EH (cell line): ENCODE results near the gene PPFIBP2.
A peak's percentile ranks its signal among the peaks of the same experiment; 100 is the strongest.
"Not testable (repeated sequence)": the region's sequence is repeated elsewhere in the genome, so short reads cannot be mapped to it uniquely, and the experiment has no call there.

Experiments
- DNase-seq: peaks from one replicate; pipeline ENCODE4 v3.0.0-alpha.2; 2015; ENCODE audit warnings: low read depth

The PPFIBP2 gene

DNA sequence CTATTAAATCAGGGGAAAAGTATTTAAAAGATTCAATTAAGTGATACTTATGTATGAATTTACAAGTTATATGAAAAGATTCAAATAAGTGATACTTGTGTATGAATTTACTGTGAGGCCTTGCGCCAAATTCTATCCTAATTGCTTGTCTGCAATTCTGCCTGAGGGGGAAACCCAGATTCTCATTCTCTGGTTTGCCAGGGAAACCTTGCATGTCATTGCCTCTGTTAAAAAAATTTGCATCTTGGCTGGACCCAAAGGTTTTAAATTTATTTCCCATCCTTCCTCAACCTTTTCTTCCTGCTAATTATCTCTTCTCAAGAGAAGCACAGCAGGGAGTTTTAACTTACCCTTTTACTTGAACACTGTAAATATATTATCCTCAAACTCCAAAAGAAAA is 14.7 kb upstream of the PPFIBP2 start:
- peak; percentile 37 for DNase-seq

DNA sequence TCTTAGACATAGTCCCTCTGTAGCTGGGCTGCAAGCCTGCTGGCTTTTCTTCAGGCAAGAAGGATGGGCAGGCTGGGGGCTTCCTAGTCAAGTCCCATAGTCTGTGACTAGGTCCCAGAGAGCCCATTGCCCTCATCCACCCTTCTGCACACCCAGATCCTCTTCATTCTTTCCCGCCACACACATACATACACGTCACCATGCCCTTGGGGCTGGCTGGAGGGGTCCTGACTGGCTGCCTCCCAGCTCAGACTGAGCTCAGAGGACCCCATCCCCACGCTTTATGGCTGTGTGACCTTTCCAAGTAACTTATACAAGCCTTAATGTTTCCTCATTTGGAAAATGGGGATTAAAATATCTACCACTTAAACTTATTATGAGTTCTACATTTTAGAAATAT is 13.5 kb upstream of the PPFIBP2 start:
- DNase-seq = no peak

DNA sequence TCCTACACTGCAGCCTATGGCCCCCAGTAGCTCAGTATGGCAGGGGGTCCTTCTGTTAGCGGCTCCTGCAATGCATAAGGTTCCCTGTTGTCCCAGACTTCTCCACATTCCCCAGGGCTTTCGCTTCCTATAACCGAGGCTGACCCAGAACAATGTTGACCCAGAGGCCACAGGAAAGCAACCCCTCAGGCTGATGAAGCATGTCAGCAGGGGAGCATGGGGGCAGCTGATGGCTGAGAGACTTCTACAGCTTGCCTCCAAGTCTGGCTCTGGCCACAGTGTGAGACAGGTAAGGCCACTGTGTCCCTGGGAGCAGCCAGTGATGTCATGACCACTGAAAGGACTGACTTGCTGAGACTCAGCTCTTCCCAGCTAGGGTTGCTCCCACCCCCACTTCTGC is 12.5 kb upstream of the PPFIBP2 start:
- no peak for DNase-seq

DNA sequence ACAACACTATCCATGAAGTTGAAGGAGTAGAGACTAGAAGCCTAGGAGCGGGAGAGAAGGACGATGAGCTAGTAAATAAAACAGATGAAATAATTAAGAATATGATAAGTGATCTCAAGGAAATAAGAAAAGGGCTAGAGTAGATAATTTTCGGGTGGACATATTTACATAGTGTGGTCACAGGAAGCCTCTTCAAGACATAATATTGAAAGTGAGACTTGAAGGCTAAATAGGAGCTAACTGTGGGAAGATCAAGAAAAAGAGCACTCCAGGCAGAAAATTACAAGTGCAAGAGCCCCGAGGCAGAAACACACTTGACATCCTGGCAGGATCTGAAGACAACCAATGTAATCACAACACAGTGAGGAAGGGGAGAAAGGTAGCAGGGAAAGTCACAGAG is 11.9 kb upstream of the PPFIBP2 start:
- no peak for DNase-seq

DNA sequence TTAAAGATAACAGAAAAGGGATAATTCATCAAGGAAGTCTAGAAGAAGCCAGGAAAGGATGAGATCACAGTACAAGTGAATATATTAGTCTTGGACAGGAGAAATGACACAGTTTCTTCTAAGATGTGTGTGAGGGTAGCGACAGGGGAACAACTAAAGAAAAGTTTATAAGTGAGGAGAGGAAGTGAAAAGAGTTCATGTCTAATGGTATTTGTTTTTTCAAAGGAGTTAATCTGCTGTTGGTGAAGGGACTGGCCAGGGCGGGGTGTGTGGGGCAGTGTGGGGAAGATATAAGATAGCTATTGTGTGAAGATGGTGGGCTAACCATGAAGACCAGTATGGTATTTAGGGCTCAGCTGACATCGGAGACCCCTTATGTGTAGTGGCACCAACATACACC is 7.6 kb upstream of the PPFIBP2 start:
- DNase-seq = no peak

DNA sequence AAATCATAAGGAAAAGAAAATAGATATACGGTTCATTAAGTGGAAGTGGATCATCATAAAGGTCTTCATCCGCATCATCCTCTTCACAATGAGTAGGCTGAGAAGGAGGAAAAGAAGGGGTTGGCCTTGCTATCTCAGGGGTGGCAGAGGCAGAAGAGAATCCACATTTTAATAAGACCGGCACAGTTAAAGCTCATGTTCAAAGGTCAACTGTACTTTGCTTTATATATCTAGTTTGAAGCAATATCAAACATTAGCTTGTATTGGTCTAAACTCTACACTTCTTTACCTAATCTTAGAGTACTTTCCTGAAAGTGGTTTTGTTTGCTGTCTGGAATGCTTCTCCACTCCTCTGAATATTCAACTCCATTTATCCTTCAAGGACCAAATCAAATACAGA is 5.7 kb upstream of the PPFIBP2 start:
- no peak for DNase-seq

DNA sequence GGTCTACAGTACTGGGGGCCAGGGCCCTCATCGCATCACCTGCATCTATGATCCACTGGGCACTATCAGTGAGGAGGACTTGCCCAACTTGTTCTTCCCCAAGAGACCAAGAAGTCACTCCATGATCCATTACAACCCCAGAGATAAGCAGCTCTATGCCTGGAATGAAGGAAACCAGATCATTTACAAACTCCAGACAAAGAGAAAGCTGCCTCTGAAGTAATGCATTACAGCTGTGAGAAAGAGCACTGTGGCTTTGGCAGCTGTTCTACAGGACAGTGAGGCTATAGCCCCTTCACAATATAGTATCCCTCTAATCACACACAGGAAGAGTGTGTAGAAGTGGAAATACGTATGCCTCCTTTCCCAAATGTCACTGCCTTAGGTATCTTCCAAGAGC is 3.8 kb upstream of the PPFIBP2 start:
- DNase-seq = no peak

DNA sequence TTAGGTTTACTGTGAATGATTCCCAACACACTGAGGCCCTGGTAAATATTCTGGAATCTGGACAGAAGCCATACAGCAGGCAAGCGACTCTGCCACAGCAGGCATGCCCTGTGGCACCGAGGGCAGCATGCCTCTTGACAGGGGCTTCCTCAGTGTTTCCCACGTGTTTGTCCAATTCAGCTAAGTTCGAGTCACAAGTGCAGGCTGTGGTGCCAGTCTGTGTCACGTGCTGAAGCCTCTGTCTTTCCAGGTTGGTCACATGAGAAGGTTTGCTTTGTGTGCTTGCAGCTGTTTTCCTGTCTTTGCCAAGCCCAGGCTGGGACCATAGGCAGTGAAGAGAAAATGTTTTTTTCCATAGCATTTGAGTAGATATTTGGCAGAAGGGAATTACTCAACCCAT is 2.4 kb upstream of the PPFIBP2 start:
- DNase-seq = no peak

DNA sequence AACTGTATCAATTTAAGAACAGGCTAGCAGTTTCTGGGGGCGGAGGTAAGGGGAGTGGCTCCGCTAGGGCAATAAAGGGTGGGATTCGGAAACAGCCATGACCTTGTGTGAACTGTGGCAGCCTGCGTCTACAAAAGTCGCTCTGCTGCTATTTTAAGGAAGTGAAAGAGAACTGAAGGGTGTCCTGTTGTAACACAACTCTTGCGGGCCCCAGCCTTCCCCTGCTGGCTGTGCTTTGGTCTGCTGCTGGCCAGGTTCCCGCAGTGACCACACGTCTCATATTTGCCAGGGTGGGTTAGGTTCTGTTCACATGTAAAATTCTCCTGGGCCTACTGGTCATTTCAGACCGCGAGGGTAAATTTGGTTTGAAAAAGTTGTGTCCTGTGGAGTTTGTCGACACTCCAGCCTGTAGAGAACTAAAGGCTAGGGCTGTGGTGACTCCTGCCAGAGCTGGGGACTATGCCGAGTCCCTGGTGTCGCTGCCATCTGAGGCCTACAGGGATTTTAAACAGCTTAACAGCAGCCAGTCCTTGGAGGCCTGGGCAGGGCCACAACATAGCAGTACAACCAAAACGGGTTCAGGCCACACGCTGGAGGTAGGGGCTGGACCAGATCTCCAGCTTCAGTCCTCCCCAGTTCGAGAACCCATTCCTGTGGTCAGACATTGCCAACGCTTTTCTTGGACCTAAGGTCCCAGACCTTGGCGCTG is 1.1 kb upstream of the PPFIBP2 start:
- peak; percentile 41 for DNase-seq

DNA sequence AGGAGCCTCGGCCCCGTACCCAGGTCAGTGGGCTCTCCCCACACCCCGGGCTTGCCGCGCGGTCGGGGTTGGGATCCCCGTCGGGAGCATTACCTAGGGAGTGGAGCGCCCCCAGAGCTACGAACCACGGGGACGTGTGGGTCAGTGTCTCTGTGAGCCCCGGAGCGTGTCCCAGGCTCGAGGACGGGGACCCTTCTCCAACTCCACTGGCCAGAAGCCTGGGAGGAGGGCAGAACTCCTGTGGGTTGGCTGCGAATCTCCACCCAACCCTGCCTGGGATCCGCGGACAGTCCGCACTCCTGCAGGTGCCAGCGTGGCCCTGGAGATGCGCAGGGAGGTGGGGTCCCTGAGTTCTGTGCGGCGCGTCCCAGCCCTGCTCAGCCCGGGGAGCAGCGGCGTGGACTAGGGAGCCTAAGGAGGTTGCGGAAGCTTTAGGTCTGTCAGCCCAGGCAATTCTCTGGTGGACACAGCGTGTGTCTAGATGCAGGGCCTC is 346 bp downstream of the PPFIBP2 start:
- no peak for DNase-seq

DNA sequence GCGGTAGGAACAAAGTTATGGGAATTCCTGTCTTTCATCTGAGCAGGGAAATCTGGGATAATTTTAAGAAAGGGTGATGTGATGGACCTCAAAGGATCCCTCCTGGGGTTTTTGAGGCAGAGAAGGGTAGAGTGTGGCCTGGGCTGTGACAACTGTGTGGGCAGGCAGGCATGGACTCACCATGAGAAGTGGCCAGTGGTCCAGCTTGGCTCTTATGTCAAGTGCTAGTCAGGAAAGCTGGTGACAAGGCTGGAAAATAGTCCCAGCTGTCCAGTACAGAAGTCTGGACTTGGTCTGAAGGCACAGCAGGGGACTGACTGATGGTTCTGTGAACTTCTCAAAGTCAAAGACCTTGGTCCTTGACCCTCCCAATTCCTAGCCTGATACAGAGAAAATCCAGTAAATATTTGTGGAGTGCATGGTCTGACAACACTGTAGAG is 1.7 kb downstream of the PPFIBP2 start:
- DNase-seq = no peak

DNA sequence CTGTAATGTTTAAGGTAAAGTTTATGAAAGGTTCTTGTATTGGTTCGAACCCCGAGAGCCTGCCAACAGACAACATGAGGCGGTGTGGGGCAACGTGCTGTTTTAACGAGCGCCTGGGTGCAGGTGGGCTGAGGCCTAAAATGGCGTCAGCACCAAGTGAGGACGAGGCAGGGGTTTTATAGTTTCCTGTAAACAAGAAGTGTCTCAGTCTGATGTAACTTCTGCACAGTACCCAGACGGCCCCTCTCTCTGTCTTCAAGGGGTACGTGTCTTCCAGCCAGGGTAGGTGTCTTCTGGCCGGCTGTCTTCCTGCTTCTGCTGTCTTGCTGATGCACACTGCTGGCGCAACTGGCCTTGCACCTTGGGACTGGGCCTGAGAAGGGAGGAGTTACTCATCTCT is 2.7 kb downstream of the PPFIBP2 start:
- DNase-seq = no peak

DNA sequence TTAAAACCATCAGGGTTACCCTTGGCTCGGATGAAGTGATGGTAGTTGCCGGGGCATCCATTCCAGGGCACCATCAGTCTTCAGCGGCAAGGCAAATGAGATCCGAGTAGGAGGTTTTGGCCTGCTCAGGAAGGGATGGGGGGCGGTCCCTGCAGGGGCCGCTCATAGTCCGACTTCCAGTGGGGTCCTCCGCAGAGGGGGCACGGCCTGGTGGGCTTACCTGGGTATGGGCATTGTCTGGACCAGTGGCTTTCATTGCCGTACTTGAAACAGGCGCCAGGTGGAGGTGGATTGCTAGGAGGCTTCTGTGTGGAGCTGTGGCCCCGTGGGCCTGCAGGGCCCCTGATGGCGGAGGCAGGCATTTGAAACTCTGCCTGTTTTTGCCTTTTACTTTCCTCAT is 3.9 kb downstream of the PPFIBP2 start:
- DNase-seq = not testable (repeated sequence)

DNA sequence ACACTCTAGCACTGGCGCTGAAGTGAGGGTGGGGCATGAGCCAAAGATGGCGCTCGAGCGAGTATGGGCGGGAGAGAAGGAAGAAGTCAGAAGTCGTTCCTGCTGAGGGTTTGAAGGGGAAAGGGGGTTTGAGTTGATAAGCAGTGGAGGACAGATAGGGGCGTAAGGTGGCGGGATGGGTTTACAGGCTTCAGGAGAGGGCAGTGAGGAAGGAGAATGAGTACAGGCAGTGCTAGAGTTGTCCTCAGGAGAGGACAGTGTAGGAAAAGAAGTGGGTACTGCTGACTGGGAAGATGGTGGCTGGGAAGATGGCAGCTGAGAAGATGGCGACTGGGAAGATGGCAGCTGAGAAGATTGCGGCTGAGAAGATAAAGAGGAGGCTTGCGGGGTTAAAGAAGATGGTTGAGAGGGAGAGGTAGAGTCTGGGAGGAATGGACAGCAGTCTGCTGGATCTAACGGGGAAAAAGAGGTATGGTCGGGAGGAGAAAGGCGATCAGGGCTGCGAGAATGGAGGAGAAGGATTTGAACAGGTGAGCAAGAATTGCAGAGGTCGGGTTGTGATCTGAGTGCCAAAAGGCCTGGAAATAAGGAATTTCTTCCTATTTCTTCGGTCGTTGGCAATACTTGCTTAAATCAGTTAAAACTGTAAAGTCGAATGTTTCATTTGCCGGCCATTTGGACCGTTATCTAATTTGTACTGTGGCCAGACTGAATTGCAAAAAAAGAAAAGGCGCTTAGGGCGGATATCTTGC is 5.2 kb downstream of the PPFIBP2 start:
- no peak for DNase-seq

DNA sequence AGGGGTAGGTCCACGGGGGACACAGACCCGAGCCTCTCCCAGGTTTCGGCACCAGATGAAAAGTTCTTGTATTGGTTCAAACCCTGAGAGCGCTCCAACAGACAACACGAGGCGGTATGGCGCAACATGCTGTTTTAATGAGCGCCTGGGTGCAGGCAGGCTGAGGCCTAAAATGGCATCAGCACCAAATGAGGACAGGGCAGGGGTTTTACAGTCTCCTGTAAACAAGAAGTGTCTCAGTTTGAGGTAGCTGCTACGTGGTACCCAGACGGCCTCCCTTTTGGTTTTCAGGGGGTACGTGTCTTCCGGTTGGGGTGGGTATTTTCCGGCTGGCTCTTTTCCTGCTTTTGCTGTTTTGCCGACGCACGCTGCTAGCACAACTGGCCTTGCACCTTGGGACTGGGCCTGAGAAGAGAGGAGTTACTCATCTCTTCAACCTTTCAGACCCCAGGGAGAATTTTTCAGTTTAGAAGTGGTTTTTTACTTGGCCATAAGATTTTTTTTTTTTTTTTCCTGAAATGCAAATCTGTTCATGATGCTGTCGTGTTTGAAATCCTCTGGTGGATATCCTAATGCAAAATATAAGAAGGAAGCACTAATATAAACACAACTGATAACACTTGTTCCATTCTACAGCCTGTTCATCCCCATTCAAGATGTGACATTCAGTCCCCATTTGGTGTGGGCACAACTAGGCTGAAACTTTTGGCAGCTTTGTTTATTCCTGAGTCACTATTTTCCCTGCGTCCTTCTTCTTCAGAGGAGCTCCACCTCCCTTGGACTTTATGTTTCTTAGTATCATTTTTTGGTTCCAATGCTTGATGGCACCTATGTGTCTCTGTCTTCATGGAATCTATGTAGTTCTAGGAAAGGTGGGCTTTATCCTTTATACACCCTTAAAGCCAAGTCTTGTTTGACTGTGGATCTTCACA is 6.5 kb downstream of the PPFIBP2 start:
- DNase-seq = no peak

DNA sequence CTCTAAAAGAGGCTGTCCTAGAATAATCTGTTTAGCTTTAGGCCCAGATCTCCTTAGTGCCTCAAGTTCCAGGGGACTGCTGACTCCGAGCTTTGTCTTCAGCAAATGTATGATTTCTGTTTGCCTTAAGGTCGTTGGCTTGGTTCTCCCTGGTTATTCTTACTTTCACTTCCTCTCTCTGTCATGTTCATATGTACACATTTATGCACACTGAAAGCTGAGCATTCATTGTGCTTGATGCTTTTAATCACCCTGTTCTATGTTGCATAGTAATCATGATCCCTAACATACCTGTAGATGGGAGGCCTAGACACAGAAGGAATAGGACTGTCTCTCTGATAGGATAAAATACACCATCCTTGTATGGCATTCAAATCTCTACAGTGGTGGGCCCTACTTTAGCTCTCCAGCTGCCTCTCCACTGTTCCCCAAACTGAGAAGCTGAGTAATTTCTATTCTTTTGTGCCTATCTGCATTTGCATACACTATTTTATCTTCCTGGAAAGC is 7.2 kb downstream of the PPFIBP2 start:
- no peak for DNase-seq

DNA sequence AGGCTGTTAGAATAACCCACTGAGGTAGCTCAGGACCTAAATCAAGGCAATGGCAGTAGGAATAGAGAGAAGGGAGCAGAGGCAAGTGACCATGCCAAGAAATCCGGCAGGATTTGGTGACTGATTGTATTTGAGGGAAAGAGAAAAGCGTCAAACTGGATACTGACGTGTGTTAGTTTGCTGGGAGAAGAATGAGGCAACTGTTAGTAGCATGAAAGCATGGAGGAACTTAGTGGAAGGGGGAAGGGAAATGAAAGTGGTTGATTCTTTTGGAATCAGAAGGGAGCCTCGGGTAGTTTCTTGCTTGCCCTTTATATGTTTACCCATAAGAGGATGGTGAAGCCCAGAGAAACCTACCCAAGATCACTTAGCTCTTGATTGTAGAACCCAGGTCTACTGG is 8.3 kb downstream of the PPFIBP2 start:
- DNase-seq = no peak

DNA sequence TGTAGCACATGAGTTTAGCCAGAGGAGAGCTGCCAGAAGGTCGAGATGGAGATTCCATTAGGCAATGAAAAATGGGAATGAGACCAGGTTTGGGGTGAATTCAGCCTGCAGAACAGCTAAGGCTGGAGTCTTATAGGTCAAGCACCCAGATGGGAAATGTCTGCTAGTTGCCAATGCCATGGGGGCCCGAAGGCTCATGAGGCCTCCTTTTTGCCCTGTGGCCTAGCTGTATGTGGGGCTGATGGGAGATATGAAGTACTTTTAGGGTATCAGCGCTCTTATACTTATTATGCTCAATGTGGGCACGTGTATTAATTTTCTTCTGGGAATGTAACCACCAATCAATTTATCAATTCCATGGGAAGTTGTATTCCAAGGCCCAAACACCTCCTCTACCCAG is 8.7 kb downstream of the PPFIBP2 start:
- no peak for DNase-seq

DNA sequence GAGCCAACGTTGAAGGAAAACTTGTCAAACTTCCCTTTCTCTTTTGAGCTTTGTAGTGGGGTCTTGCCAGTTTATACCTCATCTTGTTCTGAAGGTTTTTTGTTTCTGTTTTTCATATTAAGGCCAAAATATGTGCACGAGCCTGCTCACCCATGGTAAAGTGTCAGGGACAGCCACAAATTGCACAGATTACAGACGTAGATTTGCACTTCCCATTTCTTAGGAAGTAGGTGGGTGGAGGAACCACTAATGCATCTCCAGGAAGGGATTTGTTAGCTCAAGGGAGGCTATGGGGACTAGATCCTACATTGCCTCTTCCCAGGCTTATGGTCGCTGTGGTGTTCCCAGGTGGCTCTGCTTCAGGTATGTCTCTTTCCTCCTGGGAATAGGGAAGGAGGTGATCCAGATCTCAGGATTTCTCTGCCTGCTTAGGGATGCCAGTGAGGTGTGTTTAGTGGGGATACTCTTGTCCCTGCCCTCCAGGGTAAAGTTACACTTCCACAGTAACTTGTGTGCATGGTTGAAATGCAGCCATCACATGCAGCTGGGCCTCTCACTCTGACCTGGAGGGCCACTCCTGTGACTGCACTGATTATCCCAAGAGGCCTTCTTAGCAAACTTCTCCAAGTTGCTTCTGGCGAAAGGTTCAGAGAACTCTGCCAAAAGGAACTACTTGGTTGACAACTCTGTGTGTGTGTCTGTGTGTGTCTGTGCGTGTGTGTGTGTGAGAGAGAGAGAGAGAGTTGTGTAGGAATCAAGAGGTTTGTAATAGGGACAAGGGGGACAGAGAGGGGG is 9.8 kb downstream of the PPFIBP2 start:
- DNase-seq = no peak

DNA sequence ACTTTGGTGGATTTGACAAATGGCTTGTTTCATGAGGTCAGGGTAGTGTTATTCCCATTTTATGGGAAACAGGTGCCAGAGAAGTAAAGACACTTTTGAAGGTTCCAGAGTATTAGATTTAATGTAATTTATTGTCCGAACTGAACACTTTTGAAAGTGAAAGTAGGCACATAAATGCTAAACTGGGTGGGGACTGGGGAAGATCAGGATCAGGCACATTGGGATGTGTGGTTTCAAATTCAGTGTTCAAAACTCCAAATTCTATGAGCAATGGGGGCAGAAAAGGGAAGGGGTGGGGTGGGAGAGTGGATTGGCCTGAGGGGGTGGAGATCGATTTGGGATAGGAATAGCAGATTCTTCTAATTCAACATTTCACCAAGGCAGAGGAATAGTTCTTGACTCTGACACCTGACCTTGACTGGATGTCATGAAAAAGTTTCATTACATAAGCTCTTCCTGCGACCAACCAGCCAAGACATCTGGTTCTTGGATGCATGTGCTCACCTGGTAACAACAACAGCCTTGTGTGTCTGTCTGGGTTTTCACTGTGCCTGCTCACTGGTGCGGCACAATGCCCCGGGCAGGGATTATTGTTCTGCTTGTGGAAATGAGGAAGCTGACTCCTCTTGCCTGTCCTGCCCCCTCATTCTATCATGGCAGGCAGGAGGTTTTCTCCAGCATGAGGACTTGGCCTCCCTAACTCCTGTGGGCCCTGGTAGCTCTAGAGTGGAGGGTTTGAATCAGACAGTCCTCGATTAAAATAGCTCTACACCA is 10.8 kb downstream of the PPFIBP2 start:
- no peak for DNase-seq

DNA sequence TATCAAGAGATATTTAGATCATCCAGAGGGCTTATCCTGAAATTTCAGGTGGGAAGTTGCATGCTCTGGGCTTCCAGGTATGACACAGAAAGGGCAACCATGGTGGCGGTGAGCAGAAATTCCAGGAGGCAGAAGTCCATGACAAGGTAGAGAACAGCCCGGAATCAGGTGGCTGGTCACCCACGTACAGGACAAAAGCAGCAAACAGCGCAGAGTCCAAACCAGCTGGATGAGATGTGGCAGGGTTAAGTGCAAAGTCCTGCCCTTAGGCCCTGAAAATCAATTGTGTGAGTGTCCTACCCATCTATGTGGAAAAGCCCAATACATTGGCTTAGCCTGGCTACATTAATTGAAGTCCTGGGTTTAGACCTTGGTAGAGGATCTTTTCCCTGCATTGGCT is 11.6 kb downstream of the PPFIBP2 start:
- no peak for DNase-seq
